GM12878 (cell line): ENCODE results near the gene QSOX2. TPM values are rescaled to one million over a fixed set of nuclear protein-coding genes. Genes with fewer than 3 reads are reported as not detected.

Source experiments
- ATAC-seq: fragments of 200-7000 bp; cut with Tn5 transposase; 3 replicates; pipeline ENCODE4 v1.9.1; 2020; ENCODE audit warnings: mild to moderate bottlenecking, moderate library complexity
- BruUV-seq: library from RNA; stranded (reverse); fragments of 400-500 nt; replicated peaks from 2 replicates; lab custom pipeline; 2021; lab: Mats Ljungman, UMichigan
- CTCF ChIA-PET: fragments of 300-600 bp; sonication (Branson Sonifier 250); formaldehyde crosslinking; extraction: SDS; loops from one replicate; lab custom pipeline; 2021; ENCODE audit warnings: inconsistent platforms; lab: Yijun Ruan, JAX
- POLR2A ChIA-PET: fragments of 350-600 bp; formaldehyde crosslinking; extraction: SDS; loops from one replicate; lab custom pipeline; 2021; ENCODE audit warnings: inconsistent platforms; lab: Charles Lee
- RAD21 ChIA-PET: fragments of 300-600 bp; sonication (Branson Sonifier 250); formaldehyde crosslinking; loops from one replicate; lab custom pipeline; 2023; ENCODE audit warnings: antibody characterized with exemption; ENCODE audit not compliant: unreplicated experiment; lab: Charles Lee
- SMC1A ChIA-PET: fragments of 300-600 bp; sonication (Branson Sonifier 250); formaldehyde crosslinking; loops from one replicate; lab custom pipeline; 2023; ENCODE audit not compliant: unreplicated experiment, uncharacterized antibody; lab: Charles Lee
- DNase-seq: peaks from one replicate; pipeline ENCODE4 v3.0.0-alpha.2; 2011; ENCODE audit warnings: low read depth, low spot score
- FAIRE-seq: peaks from 3 replicates; lab custom pipeline; 2011; peaks lifted over from hg19 to GRCh38; lab: Jason Lieb, UNC
- H2AFZ ChIP-seq: 2 replicates; pipeline ENCODE4 v1.6.0; 2011; ENCODE audit warnings: low read depth, low read length, control low read depth; ENCODE audit not compliant: control insufficient read depth
- H3K27ac ChIP-seq: 2 replicates; pipeline ENCODE4 v1.5.1; 2011; ENCODE audit warnings: control low read depth; ENCODE audit not compliant: control insufficient read depth, insufficient read depth
- H3K27me3 ChIP-seq, 2 experiments: replicated peaks in 1 of 2; 2 replicates each; pipeline versions ENCODE4 v1.6.0 to v1.6.1; 2011; ENCODE audit warnings: low read length in 1 of 2; ENCODE audit not compliant: control insufficient read depth in 2 of 2, insufficient read depth in 2 of 2
- H3K36me3 ChIP-seq, 2 experiments: 2 replicates each; pipeline ENCODE4 v1.5.1; 2011; ENCODE audit warnings: low read length in 1 of 2; ENCODE audit not compliant: control insufficient read depth in 2 of 2, insufficient read depth in 2 of 2
- H3K4me1 ChIP-seq: 2 replicates; pipeline ENCODE4 v1.6.1; 2011; ENCODE audit warnings: mild to moderate bottlenecking, low read length, moderate library complexity, mixed read lengths; ENCODE audit not compliant: control insufficient read depth, insufficient read depth
- H3K4me2 ChIP-seq: 2 replicates; pipeline ENCODE4 v1.6.0; 2011; ENCODE audit warnings: control low read depth; ENCODE audit not compliant: control insufficient read depth, insufficient read depth
- H3K4me3 ChIP-seq: fragments of 200-600 bp; sonication (generic); 2 replicates; pipeline ENCODE4 v1.5.1; 2016
- H3K79me2 ChIP-seq: 2 replicates; pipeline ENCODE4 v1.6.0; 2011; ENCODE audit warnings: low read length; ENCODE audit not compliant: control insufficient read depth, insufficient read depth
- H3K9ac ChIP-seq: 2 replicates; pipeline ENCODE4 v1.8.0; 2011; ENCODE audit warnings: low read length, control low read depth, mixed read lengths; ENCODE audit not compliant: control insufficient read depth, insufficient read depth
- H3K9me3 ChIP-seq: replicated peaks from 3 replicates; pipeline ENCODE4 v1.5.1; 2011; ENCODE audit warnings: mild to moderate bottlenecking, low read length; ENCODE audit not compliant: control insufficient read depth, insufficient read depth
- H4K20me1 ChIP-seq: 2 replicates; pipeline ENCODE4 v1.6.0; 2011; ENCODE audit not compliant: control insufficient read depth, insufficient read depth
- BACH1 ChIP-seq: fragments of 450-650 bp; IDR thresholded peaks from 2 replicates; pipeline ENCODE4 v1.6.1; 2017; ENCODE audit warnings: mild to moderate bottlenecking, borderline replicate concordance
- BCL11A ChIP-seq: IDR thresholded peaks from 2 replicates; pipeline ENCODE4 v1.6.1; 2011; ENCODE audit warnings: low read depth, low read length
- EED ChIP-seq: sonication (generic); IDR thresholded peaks from 2 replicates; pipeline ENCODE4 v1.6.1; 2016; ENCODE audit warnings: antibody characterized with exemption, low read depth
- ELK1 ChIP-seq: IDR thresholded peaks from 2 replicates; pipeline ENCODE4 v1.6.1; 2012; ENCODE audit warnings: low read depth, low read length, improper control_type of control experiment
- IKZF1 ChIP-seq: fragments of 450-650 bp; conservative IDR thresholded peaks from 2 replicates; pipeline ENCODE4 v1.6.1; 2017; ENCODE audit warnings: antibody characterized with exemption, mild to moderate bottlenecking
- MYC ChIP-seq: IDR thresholded peaks from 2 replicates; pipeline ENCODE4 v1.6.1; 2011; ENCODE audit warnings: mild to moderate bottlenecking, low read length, moderate library complexity, inconsistent platforms; ENCODE audit not compliant: insufficient read depth, insufficient replicate concordance, insufficient read length, severe bottlenecking
- NBN ChIP-seq: fragments of 450-650 bp; IDR thresholded peaks from 2 replicates; pipeline ENCODE4 v1.6.1; 2016
- RAD51 ChIP-seq: fragments of 450-650 bp; IDR thresholded peaks from 2 replicates; pipeline ENCODE4 v1.6.1; 2016; ENCODE audit warnings: moderate library complexity, mild to moderate bottlenecking, inconsistent platforms
- SMAD1 ChIP-seq: fragments of 450-650 bp; IDR thresholded peaks from 2 replicates; pipeline ENCODE4 v1.6.1; 2018; ENCODE audit warnings: mild to moderate bottlenecking, low read depth; ENCODE audit not compliant: partially characterized antibody
- TCF12 ChIP-seq: IDR thresholded peaks from 2 replicates; pipeline ENCODE4 v1.6.1; 2011; ENCODE audit warnings: low read depth, mild to moderate bottlenecking, low read length
- TCF7 ChIP-seq: IDR thresholded peaks from 2 replicates; pipeline ENCODE4 v1.6.1; 2014; ENCODE audit warnings: antibody characterized with exemption, borderline replicate concordance
- WGBS: methylation state at CpG from one replicate; pipeline ENCODE4 v1.1.6; 2016; ENCODE audit warnings: low lambda C conversion rate; ENCODE audit not compliant: insufficient replicate concordance, insufficient coverage; ENCODE audit errors: missing lambda C conversion rate; 5-methylcytosine and 5-hydroxymethylcytosine counted together
- in situ Hi-C: fragments of 300-500 bp; cut with MboI; formaldehyde crosslinking; loops from 9 replicates; pipeline ENCODE4 v1.14.3; 2018; ENCODE audit warnings: mixed read lengths
- intact Hi-C: fragments of 100-400 bp; cut with micrococcal nuclease; formaldehyde crosslinking; loops from one replicate; pipeline ENCODE4 v1.14.2; 2022; ENCODE audit not compliant: unreplicated experiment
- polyA plus RNA-seq, 11 experiments: library from polyadenylated mRNA; depleted of rRNA in 4 of 11; unstranded in 6 of 11; stranded (reverse) in 5 of 11; fragments of >200 nt; fragmentation: Nextera tagmentation in 4 of 11; fragmentation: Illumina TruSeq in 1 of 11; extraction: Ambion mirVana in 4 of 11; extraction: Trizol in 1 of 11; gene quantifications; 1 replicate in 1 of 11; 2 replicates in 10 of 11; pipeline versions ENCODE4 v1.2.1 to v1.2.3, GENCODE V29; 2011 to 2016; ENCODE audit warnings: inconsistent platforms in 2 of 11, missing spikeins in 2 of 11, low read depth in 1 of 11
- total RNA-seq, 4 experiments: library from RNA; depleted of rRNA in 3 of 4; stranded (reverse); fragments of >200 nt in 3 of 4; fragmentation: Illumina TruSeq in 1 of 4; extraction: Trizol in 1 of 4; gene quantifications; 2 replicates each; pipeline versions ENCODE4 v1.2.1 to v1.2.3, GENCODE V29; 2013 to 2021
- TF ChIP-seq, protein P1 (sequence below): fragments of 450-650 bp; IDR thresholded peaks from 2 replicates; pipeline ENCODE4 v1.6.1; 2017; ENCODE audit warnings: low read depth, mild to moderate bottlenecking, moderate library complexity
- TF ChIP-seq, protein P2 (sequence below): IDR thresholded peaks from 2 replicates; pipeline ENCODE4 v1.6.1; 2011; ENCODE audit warnings: mild to moderate bottlenecking, low read depth, low read length, moderate library complexity; ENCODE audit not compliant: insufficient replicate concordance

The QSOX2 gene
- total and polyA plus RNA-seq, 10 of the 15 experiments (the other 5 are each of a cell fraction or from before 2014, with no cell fraction given), result 0.34 to 16.1 (median 8.2) TPM

DNA sequence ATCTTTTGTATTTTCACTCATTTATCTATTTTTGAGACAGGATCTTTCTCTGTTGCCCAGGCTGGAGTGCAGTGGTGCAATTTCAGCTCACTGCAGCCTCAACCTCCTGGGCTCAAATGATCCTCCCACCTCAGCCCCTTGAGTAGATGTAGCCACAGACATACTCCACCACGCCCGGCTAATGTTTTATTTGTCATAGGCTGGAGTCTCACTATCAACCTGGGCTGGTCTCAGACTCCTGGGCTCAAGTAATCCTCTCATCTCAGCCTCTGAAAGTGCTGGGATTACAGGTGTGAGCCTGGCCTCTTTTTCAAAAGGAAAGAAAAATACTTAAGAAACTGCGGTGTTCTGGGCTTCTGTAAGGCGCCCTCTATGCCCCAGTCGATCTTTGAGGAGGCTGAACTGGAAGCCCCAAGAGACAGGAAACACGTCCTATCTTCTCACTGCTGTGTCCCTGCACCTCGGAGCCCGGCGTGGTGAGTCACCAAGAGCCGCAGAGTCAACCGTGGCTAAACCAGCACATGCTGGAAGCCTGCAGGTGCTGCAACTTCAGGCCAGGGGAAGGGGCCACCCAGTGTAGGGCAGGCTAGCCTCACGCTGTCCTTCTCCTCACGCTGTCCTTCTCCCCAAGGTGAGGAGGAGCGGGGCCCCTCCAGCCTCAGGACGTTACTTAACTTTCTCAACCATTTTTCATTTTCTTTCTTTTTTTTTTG is 25.4 kb downstream of the QSOX2 start:
- H2AFZ ChIP-seq, result no peak overlapping the region
- intact Hi-C loops (no loop called here), in situ Hi-C loops (no loop called here)
- DNase-seq (no peak), FAIRE-seq (no peak), ATAC-seq (no peak)
- RAD21 ChIA-PET, result no interaction called here
- H3K4me3 ChIP-seq, result no peak overlapping the region
- CTCF ChIA-PET, result no interaction called here
- no TSS peak for BruUV-seq
- H3K9ac ChIP-seq, result no peak overlapping the region
- H4K20me1 ChIP-seq, result no peaks in the 10 kb centered on the region
- peaks cover 5% of the 10 kb centered on the region for H3K4me1 ChIP-seq
- no peaks in the 10 kb centered on the region for H3K27me3 ChIP-seq
- H3K9me3 ChIP-seq, result no peaks in the 10 kb centered on the region
- no peak for TF ChIP-seq MYC
- no peak for TF ChIP-seq SMAD1
- TF ChIP-seq RAD51, result no peak
- TF ChIP-seq TCF12, result no peak
- no peak for TF ChIP-seq NBN
- no peak for TF ChIP-seq BACH1
- TF ChIP-seq, protein P1, sequence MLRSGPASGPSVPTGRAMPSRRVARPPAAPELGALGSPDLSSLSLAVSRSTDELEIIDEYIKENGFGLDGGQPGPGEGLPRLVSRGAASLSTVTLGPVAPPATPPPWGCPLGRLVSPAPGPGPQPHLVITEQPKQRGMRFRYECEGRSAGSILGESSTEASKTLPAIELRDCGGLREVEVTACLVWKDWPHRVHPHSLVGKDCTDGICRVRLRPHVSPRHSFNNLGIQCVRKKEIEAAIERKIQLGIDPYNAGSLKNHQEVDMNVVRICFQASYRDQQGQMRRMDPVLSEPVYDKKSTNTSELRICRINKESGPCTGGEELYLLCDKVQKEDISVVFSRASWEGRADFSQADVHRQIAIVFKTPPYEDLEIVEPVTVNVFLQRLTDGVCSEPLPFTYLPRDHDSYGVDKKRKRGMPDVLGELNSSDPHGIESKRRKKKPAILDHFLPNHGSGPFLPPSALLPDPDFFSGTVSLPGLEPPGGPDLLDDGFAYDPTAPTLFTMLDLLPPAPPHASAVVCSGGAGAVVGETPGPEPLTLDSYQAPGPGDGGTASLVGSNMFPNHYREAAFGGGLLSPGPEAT, result no peak
- no peak for TF ChIP-seq EED
- no peak for TF ChIP-seq ELK1
- no peak for TF ChIP-seq BCL11A
- no peak for TF ChIP-seq IKZF1
- TF ChIP-seq, protein P2, sequence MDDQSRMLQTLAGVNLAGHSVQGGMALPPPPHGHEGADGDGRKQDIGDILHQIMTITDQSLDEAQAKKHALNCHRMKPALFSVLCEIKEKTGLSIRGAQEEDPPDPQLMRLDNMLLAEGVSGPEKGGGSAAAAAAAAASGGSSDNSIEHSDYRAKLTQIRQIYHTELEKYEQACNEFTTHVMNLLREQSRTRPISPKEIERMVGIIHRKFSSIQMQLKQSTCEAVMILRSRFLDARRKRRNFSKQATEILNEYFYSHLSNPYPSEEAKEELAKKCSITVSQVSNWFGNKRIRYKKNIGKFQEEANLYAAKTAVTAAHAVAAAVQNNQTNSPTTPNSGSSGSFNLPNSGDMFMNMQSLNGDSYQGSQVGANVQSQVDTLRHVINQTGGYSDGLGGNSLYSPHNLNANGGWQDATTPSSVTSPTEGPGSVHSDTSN, result no peak
- TF ChIP-seq TCF7, result no peak
- SMC1A ChIA-PET, result interaction anchor here (0.6 to 1.6 kb wide), 2 partner anchors 8 to 586 kb away, joined by 3 read pairs; no protein-coding TSS in a partner anchor
- POLR2A ChIA-PET, result interaction anchor here (0.6 kb wide), 1 partner anchor 313 kb away, joined by 3 read pairs; the partner anchor contains the start of gene CAMSAP1
- peaks cover 5% of the 10 kb centered on the region for H3K79me2 ChIP-seq
- whole genome bisulfite sequencing, result 94% methylated on average over 15 of the region's 15 CpGs
- peaks cover 21 to 44% of the 10 kb centered on the region in 2 experiments for H3K36me3 ChIP-seq
- H3K4me2 ChIP-seq, result no peak overlapping the region
- H3K27ac ChIP-seq, result no peak overlapping the region
